GM19239 (cell line): ENCODE data around the gene MTR.
"Not testable (repeated sequence)": the region's sequence is repeated elsewhere in the genome, so short reads cannot be mapped to it uniquely, and the experiment has no call there.

Experiments
- DNase-seq: peaks from one replicate; pipeline ENCODE4 v3.0.0; 2011; ENCODE audit warnings: low spot score; ENCODE audit not compliant: insufficient read length
- FAIRE-seq: peaks from 2 replicates; lab custom pipeline; 2011; peaks lifted over from hg19 to GRCh38; lab: Jason Lieb, UNC

The MTR gene

GRCh38 chr1:236890152-236891056 is 95.3 kb downstream of the MTR start:
- FAIRE-seq: no peak
- no peak for DNase-seq

- FAIRE-seq (no peak), DNase-seq (no peak)
Measured at GRCh38 chr1:236893626-236894545, 98.8 kb downstream of the MTR start.

- no peak for FAIRE-seq
- DNase-seq: no peak
Measured at GRCh38 chr1:236895665-236896387, 100.7 kb downstream of the MTR start.

- DNase-seq (no peak), FAIRE-seq (no peak)
Measured at GRCh38 chr1:236896716-236897115, 101.6 kb downstream of the MTR start.

GRCh38 chr1:236904892-236905741 is 110.0 kb downstream of the MTR start:
- DNase-seq (no peak), FAIRE-seq (no peak)

- DNase-seq (no peak), FAIRE-seq (no peak)
Measured at GRCh38 chr1:236907205-236907604, 112.1 kb downstream of the MTR start.

GRCh38 chr1:236908669-236909068 is 113.6 kb downstream of the MTR start:
- DNase-seq (no peak), FAIRE-seq (no peak)

GRCh38 chr1:236911047-236911446 is 116.0 kb downstream of the MTR start:
- not testable (repeated sequence) for FAIRE-seq, DNase-seq

GRCh38 chr1:236913371-236914037 is 118.4 kb downstream of the MTR start:
- DNase-seq (no peak), FAIRE-seq (no peak)

GRCh38 chr1:236914375-236914774 is 119.3 kb downstream of the MTR start:
- DNase-seq (no peak), FAIRE-seq (no peak)

- DNase-seq (no peak), FAIRE-seq (peak; percentile 23)
Measured at GRCh38 chr1:236916131-236916800, 121.2 kb downstream of the MTR start.

- FAIRE-seq (no peak), DNase-seq (no peak)
Measured at GRCh38 chr1:236917448-236917847, 122.4 kb downstream of the MTR start.

GRCh38 chr1:236920286-236920894 is 125.3 kb downstream of the MTR start:
- no peak for DNase-seq
- no peak for FAIRE-seq

GRCh38 chr1:236921610-236922009 is 126.5 kb downstream of the MTR start:
- no peak for FAIRE-seq

GRCh38 chr1:236922190-236922589 is 127.1 kb downstream of the MTR start:
- FAIRE-seq (no peak), DNase-seq (no peak)

More at GRCh38 chr1:236921610-236922009, 126.5 kb downstream of the MTR start:
- no peak for DNase-seq

GRCh38 chr1:236925386-236925785 is 130.3 kb downstream of the MTR start:
- no peak for FAIRE-seq
- DNase-seq: no peak

GRCh38 chr1:236930503-236930902 is 135.4 kb downstream of the MTR start:
- no peak for FAIRE-seq
- DNase-seq: no peak

GRCh38 chr1:236938760-236939159 is 143.7 kb downstream of the MTR start:
- FAIRE-seq: no peak
- no peak for DNase-seq
